Brain microvascular endothelial cell (primary cell): ENCODE results near the gene IRF2BPL.
A peak's percentile ranks its signal among the peaks of the same experiment; 100 is the strongest.

Experiments used
- DNase-seq: peaks from one replicate; pipeline ENCODE4 v3.0.0-alpha.2; 2020
- H3K27ac ChIP-seq: fragments of 250-450 bp; sonication (Bioruptor Pico); 2 replicates; pipeline ENCODE4 v1.5.1; 2020; ENCODE audit warnings: mild to moderate bottlenecking, moderate library complexity
- H3K27me3 ChIP-seq: fragments of 250-450 bp; sonication (Bioruptor Pico); replicated peaks from 2 replicates; pipeline ENCODE4 v1.5.1; 2020; ENCODE audit warnings: mild to moderate bottlenecking
- H3K36me3 ChIP-seq: fragments of 250-450 bp; sonication (Bioruptor Pico); replicated peaks from 2 replicates; pipeline ENCODE4 v1.5.1; 2020; ENCODE audit warnings: mild to moderate bottlenecking
- H3K4me3 ChIP-seq: 2 replicates; pipeline ENCODE4 v1.5.1; 2011; ENCODE audit warnings: low read depth, mild to moderate bottlenecking, control low read depth, low read length, moderate library complexity
- in situ Hi-C: cut with HindIII; loops from 2 replicates; pipeline ENCODE4 v1.10.0; 2017; ENCODE audit warnings: low sequenced_read_pairs, low pct_ligation_motif_present
- TF ChIP-seq, protein P1 (sequence below): IDR thresholded peaks from 2 replicates; pipeline ENCODE4 v1.5.1; 2011; ENCODE audit warnings: low read depth, mild to moderate bottlenecking, moderate library complexity, low read length, control low read depth, inconsistent platforms; ENCODE audit errors: missing control alignments

Gene IRF2BPL

DNA sequence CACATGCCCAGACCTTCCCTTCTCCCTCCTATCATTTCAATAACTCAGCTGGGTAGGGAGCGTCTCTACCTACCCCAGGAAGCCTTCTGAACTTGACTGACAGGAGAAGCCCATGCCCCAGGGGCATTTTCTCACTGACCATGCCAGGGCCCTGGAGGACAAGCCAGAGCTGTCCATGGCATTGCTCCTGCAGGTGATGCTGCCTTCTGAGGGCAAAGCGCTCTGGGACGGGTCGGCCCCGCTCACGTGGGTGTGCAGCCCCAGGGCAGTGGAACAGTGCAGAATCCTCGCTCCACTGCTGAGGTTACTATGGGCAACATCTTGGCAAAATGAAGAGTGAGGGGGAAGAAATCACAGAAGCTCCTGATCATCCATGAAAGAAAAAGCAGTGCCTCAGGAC, 41.0 kb upstream of the IRF2BPL start:
- Histone ChIP-seq H3K27ac (no peak overlapping the region), H3K27me3 (no peaks in the 10 kb centered on the region), H3K36me3 (no peaks in the 10 kb centered on the region), H3K4me3 (no peak overlapping the region)
- DNase-seq, result no peak
- TF ChIP-seq, protein P1, sequence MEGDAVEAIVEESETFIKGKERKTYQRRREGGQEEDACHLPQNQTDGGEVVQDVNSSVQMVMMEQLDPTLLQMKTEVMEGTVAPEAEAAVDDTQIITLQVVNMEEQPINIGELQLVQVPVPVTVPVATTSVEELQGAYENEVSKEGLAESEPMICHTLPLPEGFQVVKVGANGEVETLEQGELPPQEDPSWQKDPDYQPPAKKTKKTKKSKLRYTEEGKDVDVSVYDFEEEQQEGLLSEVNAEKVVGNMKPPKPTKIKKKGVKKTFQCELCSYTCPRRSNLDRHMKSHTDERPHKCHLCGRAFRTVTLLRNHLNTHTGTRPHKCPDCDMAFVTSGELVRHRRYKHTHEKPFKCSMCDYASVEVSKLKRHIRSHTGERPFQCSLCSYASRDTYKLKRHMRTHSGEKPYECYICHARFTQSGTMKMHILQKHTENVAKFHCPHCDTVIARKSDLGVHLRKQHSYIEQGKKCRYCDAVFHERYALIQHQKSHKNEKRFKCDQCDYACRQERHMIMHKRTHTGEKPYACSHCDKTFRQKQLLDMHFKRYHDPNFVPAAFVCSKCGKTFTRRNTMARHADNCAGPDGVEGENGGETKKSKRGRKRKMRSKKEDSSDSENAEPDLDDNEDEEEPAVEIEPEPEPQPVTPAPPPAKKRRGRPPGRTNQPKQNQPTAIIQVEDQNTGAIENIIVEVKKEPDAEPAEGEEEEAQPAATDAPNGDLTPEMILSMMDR, result no peak
- in situ Hi-C loops, result no loop called here

DNA sequence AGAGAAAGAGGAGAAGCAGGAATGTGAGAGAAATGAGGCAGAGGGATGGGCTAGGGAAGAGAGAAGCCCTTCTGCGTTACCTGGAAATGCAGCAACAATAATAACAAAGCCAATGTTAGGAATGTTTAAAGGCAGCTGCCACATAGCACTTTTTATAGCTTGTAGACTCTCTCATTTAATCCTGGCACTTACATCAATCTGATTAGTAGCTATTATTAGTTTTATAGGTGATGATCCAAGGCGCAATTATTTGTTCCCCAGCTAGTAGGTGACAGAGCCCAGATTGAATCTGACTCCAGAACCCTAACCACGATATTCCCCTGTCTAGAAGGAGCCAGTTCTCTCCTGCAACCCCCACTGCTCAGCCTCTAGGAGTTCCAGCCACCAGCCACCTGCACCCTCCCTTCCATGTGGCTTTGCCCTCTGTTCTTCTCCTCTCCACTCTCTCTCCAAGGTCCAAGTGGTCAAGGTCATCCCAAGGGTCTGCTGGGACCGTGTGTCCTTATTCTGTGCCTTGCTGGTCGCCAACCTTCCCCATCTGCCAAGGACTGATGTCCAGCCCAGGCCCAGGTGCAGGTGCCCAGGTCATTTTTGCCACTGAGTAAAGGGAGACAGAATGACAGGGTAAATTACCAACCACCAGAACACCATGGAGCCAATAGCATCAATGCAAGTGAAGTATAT, 40.2 kb upstream of the IRF2BPL start:
- Histone ChIP-seq H3K4me3 (no peak overlapping the region), H3K27me3 (no peaks in the 10 kb centered on the region), H3K36me3 (no peaks in the 10 kb centered on the region), H3K27ac (no peak overlapping the region)
- in situ Hi-C loops, result no loop called here
- DNase-seq, result no peak
- TF ChIP-seq, protein P1, result no peak

DNA sequence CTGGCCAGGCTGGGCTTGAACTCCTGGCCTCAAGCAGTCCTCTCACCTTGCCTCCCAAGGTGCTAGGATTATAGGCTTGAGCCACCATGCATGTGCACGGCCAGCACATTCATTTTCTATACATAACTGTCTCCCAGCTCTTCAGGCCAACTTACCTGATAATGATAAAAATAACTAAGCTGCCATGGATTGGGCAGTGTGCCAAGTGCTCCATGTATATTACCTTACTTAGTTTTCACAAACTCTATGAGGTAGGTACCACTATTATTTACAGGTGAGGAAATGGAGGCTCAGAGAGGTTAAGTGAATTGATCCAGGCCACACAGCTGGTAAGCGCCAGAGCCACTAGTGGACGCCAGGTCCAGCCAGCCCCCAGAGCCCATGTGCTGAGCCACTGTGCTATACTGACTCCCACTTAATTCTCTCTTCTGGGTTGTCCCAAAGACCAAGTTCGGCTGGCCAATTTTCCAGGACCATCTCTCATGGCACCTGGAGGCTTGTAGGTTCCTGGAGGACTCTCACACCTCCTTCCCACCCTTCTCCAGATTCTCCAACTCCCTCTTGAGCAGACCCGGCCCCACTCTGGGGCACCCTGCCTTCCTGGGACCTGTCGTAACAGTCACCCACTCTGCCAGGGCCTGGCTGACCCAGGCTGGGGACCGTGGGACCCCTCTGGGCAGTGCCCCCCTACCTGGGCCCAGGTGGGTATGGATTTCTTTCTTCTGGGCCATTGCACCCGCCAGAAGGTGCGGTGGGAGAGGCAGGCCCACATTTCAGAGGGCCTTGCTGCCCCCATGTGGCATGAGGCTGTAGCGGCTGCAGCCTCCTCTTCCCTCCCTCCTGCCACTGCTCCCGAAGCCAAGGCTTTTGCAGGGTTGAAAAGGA, 39.4 kb upstream of the IRF2BPL start:
- Histone ChIP-seq H3K27me3 (no peaks in the 10 kb centered on the region), H3K36me3 (no peaks in the 10 kb centered on the region), H3K27ac (no peak overlapping the region), H3K4me3 (no peak overlapping the region)
- TF ChIP-seq, protein P1, result peak; percentile 97
- in situ Hi-C loops, result no loop called here
- peak; percentile 40 for DNase-seq

DNA sequence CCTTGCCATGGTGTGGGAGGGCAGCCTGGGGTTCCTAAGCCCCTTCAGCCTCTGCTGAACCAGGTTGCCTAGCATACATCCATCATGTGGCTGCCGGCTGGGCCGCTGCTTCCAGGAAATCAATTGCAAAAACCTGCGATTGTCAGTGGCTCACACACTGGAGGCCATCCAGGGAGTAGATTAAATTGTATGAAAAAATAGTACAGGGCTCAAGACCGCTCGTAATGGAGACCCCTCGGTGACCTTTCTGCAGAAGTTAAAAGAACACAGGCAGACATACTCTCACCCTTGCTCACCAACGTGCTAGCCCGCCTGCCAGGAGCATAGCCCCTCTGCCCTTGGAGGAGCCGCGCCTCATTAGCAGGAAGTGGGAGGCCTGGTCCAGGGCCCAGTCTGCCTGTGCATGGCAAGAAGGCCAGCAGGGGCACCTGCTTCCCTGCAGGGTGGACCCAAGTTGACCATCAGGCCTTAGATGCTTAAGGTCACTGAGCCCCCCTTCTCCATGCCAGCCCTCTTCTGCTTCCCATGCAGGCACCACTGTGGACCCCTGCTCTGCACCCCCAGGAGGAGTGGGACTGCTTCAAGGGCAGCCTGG, 38.2 kb upstream of the IRF2BPL start:
- DNase-seq, result no peak
- H3K27ac ChIP-seq, result no peak overlapping the region
- H3K36me3 ChIP-seq, result no peaks in the 10 kb centered on the region
- TF ChIP-seq, protein P1, result no peak
- H3K27me3 ChIP-seq, result no peaks in the 10 kb centered on the region
- H3K4me3 ChIP-seq, result no peak overlapping the region
- in situ Hi-C loops, result no loop called here

DNA sequence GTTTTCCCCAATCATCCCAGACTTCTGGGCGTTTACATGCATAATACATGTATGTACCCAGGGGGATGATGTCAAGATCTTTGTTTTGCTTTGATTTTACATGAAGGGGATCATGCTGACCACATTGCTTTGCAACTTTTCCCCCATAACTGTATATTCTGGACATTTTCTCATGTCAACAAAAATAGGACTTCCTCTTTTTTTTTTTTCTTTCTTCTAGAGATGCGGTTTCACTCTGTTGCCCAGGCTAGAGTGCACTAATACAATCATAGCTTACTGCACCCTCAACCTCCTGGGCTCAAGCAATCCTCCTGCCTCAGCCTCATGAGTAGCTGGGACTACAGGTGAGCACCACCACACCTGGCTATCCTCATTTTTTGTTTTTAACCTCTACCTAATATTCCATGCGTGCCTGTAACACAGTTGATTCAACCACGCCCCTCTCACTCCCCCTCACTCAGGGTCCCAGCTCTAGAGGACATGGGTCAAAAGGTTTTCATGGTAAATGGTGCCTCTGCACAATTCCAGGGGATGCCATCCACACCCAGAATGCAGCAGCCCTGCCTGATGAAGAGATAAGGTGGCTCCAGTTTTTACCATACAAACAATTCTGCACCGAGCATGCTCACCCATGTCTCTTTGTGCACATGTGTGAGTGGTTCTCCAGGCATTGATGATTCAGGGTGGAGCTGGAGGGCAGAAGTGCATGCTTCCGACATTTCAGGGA, 37.5 kb upstream of the IRF2BPL start:
- Histone ChIP-seq H3K36me3 (no peaks in the 10 kb centered on the region), H3K27ac (no peak overlapping the region), H3K27me3 (no peaks in the 10 kb centered on the region), H3K4me3 (no peak overlapping the region)
- no peak for DNase-seq
- in situ Hi-C loops, result no loop called here
- TF ChIP-seq, protein P1, result no peak
